NT2/D1 (cell line): ENCODE results near the gene VEGFC.

ENCODE experiments used
- DNase-seq: peaks from one replicate; pipeline ENCODE4 v3.0.0-alpha.2; 2011; ENCODE audit warnings: low read depth, low spot score
- H3K27me3 ChIP-seq: 2 replicates; pipeline ENCODE4 v1.6.0; 2011; ENCODE audit warnings: mild to moderate bottlenecking; ENCODE audit not compliant: insufficient read length, insufficient read depth
- H3K36me3 ChIP-seq: 2 replicates; pipeline ENCODE4 v1.6.1; 2011; ENCODE audit warnings: mild to moderate bottlenecking, low read length, mixed read lengths; ENCODE audit not compliant: insufficient read depth, insufficient read length
- H3K4me1 ChIP-seq: 2 replicates; pipeline ENCODE4 v1.5.1; 2011; ENCODE audit not compliant: insufficient read depth, insufficient read length
- H3K4me3 ChIP-seq: 2 replicates; pipeline ENCODE4 v1.5.1; 2011; ENCODE audit warnings: low read depth; ENCODE audit not compliant: insufficient read length
- H3K9ac ChIP-seq: 2 replicates; pipeline ENCODE4 v1.6.0; 2011; ENCODE audit warnings: low read depth; ENCODE audit not compliant: insufficient read length
- H3K9me3 ChIP-seq: 2 replicates; pipeline ENCODE4 v1.5.1; 2011; ENCODE audit warnings: mild to moderate bottlenecking, low read length; ENCODE audit not compliant: insufficient read depth
- SUZ12 ChIP-seq: IDR thresholded peaks from 2 replicates; pipeline ENCODE4 v1.6.1; 2011; ENCODE audit not compliant: insufficient read length, insufficient read depth; ENCODE audit errors: extremely low read depth
- YY1 ChIP-seq: IDR thresholded peaks from 2 replicates; pipeline ENCODE4 v1.6.1; 2011; ENCODE audit not compliant: insufficient read length, insufficient read depth
- ZNF274 ChIP-seq: IDR thresholded peaks from 2 replicates; pipeline ENCODE4 v1.6.1; 2011; ENCODE audit warnings: mild to moderate bottlenecking, low read depth, low read length

The VEGFC gene

DNA sequence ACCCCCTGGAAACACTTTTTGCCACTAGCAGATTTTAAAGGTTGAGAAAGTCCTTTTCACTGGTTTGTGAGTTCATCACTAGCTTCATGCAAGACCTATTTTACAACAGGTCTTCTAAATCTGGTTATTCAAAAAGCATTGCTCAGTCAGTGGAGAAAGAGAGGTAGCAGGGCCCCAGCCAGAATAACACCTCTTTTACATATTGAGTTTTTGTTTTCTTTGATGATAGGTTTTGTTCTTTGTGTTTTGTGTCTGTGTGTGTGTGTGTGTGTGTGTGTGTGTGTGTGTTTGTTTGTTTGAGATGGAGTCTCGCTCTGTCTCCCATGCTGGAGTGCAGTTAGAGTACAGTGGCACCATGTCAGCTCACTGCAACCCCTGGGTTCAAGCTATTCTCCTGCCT, 2.7 kb upstream of the VEGFC start:
- no peaks in the 10 kb centered on the region for H3K9me3 ChIP-seq
- DNase-seq: no peak
- H3K4me3 ChIP-seq: no peak overlapping the region
- TF ChIP-seq YY1: no peak
- TF ChIP-seq SUZ12: no peak
- no peak for TF ChIP-seq ZNF274
- peaks cover 29% of the 10 kb centered on the region for H3K27me3 ChIP-seq
- no peaks in the 10 kb centered on the region for H3K4me1 ChIP-seq
- H3K36me3 ChIP-seq: no peaks in the 10 kb centered on the region
- no peak overlapping the region for H3K9ac ChIP-seq

DNA sequence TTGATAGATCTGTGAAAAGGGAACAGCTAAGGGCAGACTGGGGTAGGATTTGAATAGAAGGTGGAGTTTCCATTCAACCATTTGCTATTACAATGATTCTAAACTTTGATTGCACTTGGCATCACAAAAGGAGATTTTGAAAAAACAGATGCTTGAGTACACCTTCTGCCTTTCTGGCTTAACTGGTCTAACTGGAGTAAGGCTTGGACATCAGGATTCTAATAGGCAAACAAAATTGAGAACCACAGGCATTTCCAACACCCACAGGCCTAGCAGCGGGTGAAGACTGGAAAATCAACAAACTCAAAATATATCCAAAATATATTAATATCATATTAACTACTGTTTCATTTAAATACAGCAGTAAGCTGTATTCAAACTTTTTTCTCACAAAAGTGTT, 1.9 kb upstream of the VEGFC start:
- no peak for DNase-seq
- no peak overlapping the region for H3K4me3 ChIP-seq

GRCh38 chr4:176794151-176794550, 1.4 kb upstream of the VEGFC start:
- no peak for DNase-seq
- Histone ChIP-seq H3K4me1 (no peaks in the 10 kb centered on the region), H3K4me3 (no peak overlapping the region), H3K9ac (no peak overlapping the region), H3K9me3 (no peaks in the 10 kb centered on the region), H3K36me3 (no peaks in the 10 kb centered on the region), H3K27me3 (peaks cover 31% of the 10 kb centered on the region)
- TF ChIP-seq YY1: no peak
- TF ChIP-seq SUZ12: no peak
- no peak for TF ChIP-seq ZNF274

More for the DNA sequence above, 1.9 kb upstream of the VEGFC start:
- Histone ChIP-seq H3K27me3 (peaks cover 31% of the 10 kb centered on the region), H3K9me3 (no peaks in the 10 kb centered on the region), H3K36me3 (no peaks in the 10 kb centered on the region), H3K4me1 (no peaks in the 10 kb centered on the region), H3K9ac (no peak overlapping the region)
- no peak for TF ChIP-seq SUZ12
- no peak for TF ChIP-seq YY1
- TF ChIP-seq ZNF274: no peak

GRCh38 chr4:176793060-176793605, 411 bp upstream of the VEGFC start:
- Histone ChIP-seq H3K9ac (no peak overlapping the region), H3K4me3 (peak overlapping the region; percentile 36)

GRCh38 chr4:176791591-176792325, 964 bp downstream of the VEGFC start:
- Histone ChIP-seq H3K4me3 (peak overlapping the region; percentile 60), H3K9ac (peak overlapping the region; percentile 42), H3K36me3 (no peaks in the 10 kb centered on the region), H3K4me1 (no peaks in the 10 kb centered on the region), H3K9me3 (no peaks in the 10 kb centered on the region), H3K27me3 (peaks cover 31% of the 10 kb centered on the region)
- DNase-seq: no peak
- TF ChIP-seq SUZ12 (no peak), YY1 (no peak), ZNF274 (no peak)

More at GRCh38 chr4:176793060-176793605, 411 bp upstream of the VEGFC start:
- Histone ChIP-seq H3K27me3 (peaks cover 31% of the 10 kb centered on the region), H3K9me3 (no peaks in the 10 kb centered on the region), H3K36me3 (no peaks in the 10 kb centered on the region), H3K4me1 (no peaks in the 10 kb centered on the region)
- TF ChIP-seq SUZ12 (no peak), YY1 (no peak), ZNF274 (no peak)
- no peak for DNase-seq

DNA sequence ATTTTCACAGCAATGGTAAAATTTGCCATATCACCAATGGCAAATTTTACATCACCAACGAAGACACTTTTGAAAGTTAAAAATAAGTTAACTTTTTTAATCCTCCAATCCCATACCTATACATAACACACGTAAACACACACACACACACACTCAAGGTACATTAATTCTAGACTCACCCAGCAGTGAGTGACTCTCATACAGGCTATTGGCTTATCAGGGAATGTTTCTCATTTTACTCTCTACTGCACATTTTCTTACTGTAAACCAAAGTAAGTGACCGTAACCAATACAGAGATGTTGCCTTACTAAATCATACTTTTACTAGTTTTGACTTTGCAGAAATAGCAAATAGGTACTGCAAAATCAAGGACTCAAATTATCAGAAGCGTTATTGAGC, 2.3 kb downstream of the VEGFC start:
- Histone ChIP-seq H3K4me1 (no peaks in the 10 kb centered on the region), H3K36me3 (no peaks in the 10 kb centered on the region), H3K9me3 (no peaks in the 10 kb centered on the region), H3K27me3 (peaks cover 31% of the 10 kb centered on the region), H3K4me3 (no peak overlapping the region), H3K9ac (no peak overlapping the region)
- TF ChIP-seq SUZ12 (no peak), ZNF274 (no peak), YY1 (no peak)
- no peak for DNase-seq

DNA sequence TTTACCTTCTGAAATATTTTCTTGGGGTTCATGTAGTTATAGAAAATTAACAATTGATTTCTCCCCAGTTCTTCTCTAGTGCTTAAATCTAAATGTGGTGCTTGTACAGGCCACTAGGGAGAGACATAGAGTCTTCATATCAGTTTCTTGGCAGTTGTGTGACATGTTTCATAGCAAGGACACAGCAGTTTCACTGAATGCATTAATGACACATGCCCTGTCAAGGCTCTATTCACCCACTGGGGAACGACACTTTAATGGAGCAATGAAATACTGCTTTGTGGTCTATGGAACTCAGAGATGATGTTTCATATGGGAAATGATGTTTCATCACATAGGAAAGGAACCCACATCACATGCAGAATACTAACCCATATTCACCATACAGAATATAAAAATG, 2.8 kb downstream of the VEGFC start:
- H3K4me1 ChIP-seq: no peaks in the 10 kb centered on the region
- H3K36me3 ChIP-seq: no peaks in the 10 kb centered on the region
- no peak for DNase-seq
- H3K9ac ChIP-seq: no peak overlapping the region
- no peaks in the 10 kb centered on the region for H3K9me3 ChIP-seq
- no peak overlapping the region for H3K4me3 ChIP-seq
- TF ChIP-seq YY1: no peak
- no peak for TF ChIP-seq SUZ12
- TF ChIP-seq ZNF274: no peak
- H3K27me3 ChIP-seq: peaks cover 31% of the 10 kb centered on the region
